Measurements from ENCODE around the gene DNAH14. TPM values are rescaled to one million over a fixed set of nuclear protein-coding genes. Genes with fewer than 3 reads are reported as not detected.

DNAH14 gene
- total and polyA plus RNA-seq, 2 of the 13 experiments (the other 11 are each of a cell fraction or from before 2014, with no cell fraction given): 4.5 to 27.5 TPM

- WGBS (ENCODE audit: low lambda C conversion rate): 55% methylated on average over 4 of the region's 4 CpGs
- no peak for DNase-seq (ENCODE audit: low spot score)
- Histone ChIP-seq H3K9me3 (ENCODE audit: low read length) (peaks cover 1% of the 10 kb centered on the region; the same call in 1 of the 2 replicates), H3K4me2 (ENCODE audit: low read depth, low read length) (peak overlapping the region; percentile 35), H3K27me3 (ENCODE audit: control insufficient read depth in 1 of 2, insufficient read depth in 2 of 2, low read length in 2 of 2) (no peaks in the 10 kb centered on the region), H3K79me2 (ENCODE audit: insufficient read depth, low read length) (no peaks in the 10 kb centered on the region), H4K20me1 (ENCODE audit: insufficient read depth, low read length) (no peaks in the 10 kb centered on the region), H3K4me3 (replicated peaks in 1 of 3; ENCODE audit: insufficient read depth in 1 of 3, low read depth in 2 of 3, low read length in 3 of 3) (no peak overlapping the region), H3K27ac (ENCODE audit: extremely low read length, insufficient read depth, low read length) (no peak overlapping the region), H3K9ac (ENCODE audit: insufficient read depth, low read depth, low read length) (no peak overlapping the region), H2AFZ (ENCODE audit: low read length) (no peak overlapping the region), H3K4me1 (ENCODE audit: insufficient read depth, low read length) (0 out of 2 replicates have a peak, but pooled peaks cover 8% of the 10 kb centered on the region), H3K36me3 (replicated peaks in 1 of 2; ENCODE audit: control insufficient read depth in 1 of 2, insufficient read depth in 2 of 2, low read length in 2 of 2) (no peaks in the 10 kb centered on the region)
- ChIA-PET POLR2A (no interaction called here), CTCF (ENCODE audit: low intra/inter-chr PET ratio, low total read pairs) (interaction anchor here (1.3 kb wide), 1 partner anchor 406 kb away, joined by 4 read pairs; no protein-coding TSS in a partner anchor)
- in situ Hi-C loops (cut with HindIII; ENCODE audit: extremely low pct_ligation_motif_present, low pct_unique_long_range_greater_than_20kb) (no loop called here), intact Hi-C loops (cut with micrococcal nuclease; ENCODE audit: unreplicated experiment) (no loop called here)
- no peak for TF ChIP-seq TEAD2 (CRISPR knock-in tag; IDR thresholded peaks at IDR 0.05)
- TF ChIP-seq CEBPZ (IDR thresholded peaks at IDR 0.05; ENCODE audit: low read length): no peak
- no peak for TF ChIP-seq ZNF333 (CRISPR knock-in tag; IDR thresholded peaks at IDR 0.05; ENCODE audit: borderline replicate concordance)
- no peak for TF ChIP-seq TCF7L2 (IDR thresholded peaks at IDR 0.05; ENCODE audit: low read depth, low read length)
- TF ChIP-seq CBX1 (IDR thresholded peaks at IDR 0.05; ENCODE audit: low read depth): no peak
- no peak for TF ChIP-seq ZNF18 (CRISPR knock-in tag; IDR thresholded peaks at IDR 0.05; ENCODE audit: insufficient replicate concordance)
- no TSS peak for BruUV-seq (replicated peaks)
- no peak; the same call in 2 of the 3 replicates for ATAC-seq
- FAIRE-seq: no peak
These were observed 10.0 kb upstream of the DNAH14 start for GRCh38 chr1:224919508-224919907.
